Right kidney (tissue), 1 donor: ENCODE measurements around the gene ZBTB7C.

Experiments used
- DNase-seq: peaks from one replicate; pipeline ENCODE4 v3.0.0-alpha.2; 2016

ZBTB7C gene

GRCh38 chr18:48058486-48058885 lies 350.7 kb downstream of the ZBTB7C start:
- DNase-seq, result no peak

GRCh38 chr18:48057018-48057417 lies 352.2 kb downstream of the ZBTB7C start:
- DNase-seq, result no peak

DNA sequence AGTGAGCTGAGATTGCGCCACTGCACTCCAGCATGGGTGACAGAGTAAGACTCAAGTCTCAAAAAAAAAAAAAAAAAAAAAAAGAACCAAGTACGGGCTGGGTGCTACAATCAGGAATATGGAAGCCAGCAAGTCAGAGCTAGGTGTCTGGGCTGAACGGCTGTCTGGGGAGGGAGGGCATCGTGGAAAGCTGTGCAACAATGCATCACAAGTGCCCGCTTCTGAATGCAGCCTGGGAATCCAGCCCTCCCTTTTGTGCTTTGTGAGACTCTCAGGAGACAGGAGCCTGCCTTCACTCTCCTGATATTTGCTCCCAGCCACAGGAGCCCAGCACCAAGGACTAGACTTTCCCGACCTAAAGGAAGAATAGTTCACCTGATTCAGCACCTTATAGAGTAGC lies 353.8 kb downstream of the ZBTB7C start:
- DNase-seq, result no peak

- DNase-seq, result peak; percentile 55
Measured at GRCh38 chr18:48053881-48054816, 355.0 kb downstream of the ZBTB7C start.

DNA sequence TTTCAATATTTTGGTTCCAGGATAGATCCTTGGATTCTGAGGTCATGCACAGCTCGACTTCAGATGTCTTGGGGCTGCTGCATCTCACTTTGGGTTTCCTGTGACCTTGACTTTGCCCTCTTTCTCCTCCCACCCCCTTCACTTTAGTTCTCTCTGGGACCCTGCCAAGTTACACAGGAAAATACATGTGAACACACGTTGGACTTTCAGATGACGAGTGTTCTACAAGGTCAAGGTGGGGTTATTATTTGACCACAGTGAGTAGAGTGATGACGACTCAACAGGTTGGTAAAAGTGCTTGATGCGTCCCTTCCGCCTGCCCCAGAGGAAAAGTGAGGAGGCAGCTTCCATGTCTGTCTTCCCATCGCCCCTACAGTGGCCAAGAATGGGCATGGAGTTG lies 356.3 kb downstream of the ZBTB7C start:
- no peak for DNase-seq

- no peak for DNase-seq
Measured at GRCh38 chr18:48051945-48052840, 357.0 kb downstream of the ZBTB7C start.

GRCh38 chr18:48050176-48050575 lies 359.0 kb downstream of the ZBTB7C start:
- DNase-seq, result no peak

GRCh38 chr18:48049757-48050156 lies 359.4 kb downstream of the ZBTB7C start:
- no peak for DNase-seq

- DNase-seq, result no peak
Measured at GRCh38 chr18:48048251-48048650, 360.9 kb downstream of the ZBTB7C start.

- DNase-seq, result no peak
Measured at GRCh38 chr18:48046843-48047242, 362.3 kb downstream of the ZBTB7C start.

DNA sequence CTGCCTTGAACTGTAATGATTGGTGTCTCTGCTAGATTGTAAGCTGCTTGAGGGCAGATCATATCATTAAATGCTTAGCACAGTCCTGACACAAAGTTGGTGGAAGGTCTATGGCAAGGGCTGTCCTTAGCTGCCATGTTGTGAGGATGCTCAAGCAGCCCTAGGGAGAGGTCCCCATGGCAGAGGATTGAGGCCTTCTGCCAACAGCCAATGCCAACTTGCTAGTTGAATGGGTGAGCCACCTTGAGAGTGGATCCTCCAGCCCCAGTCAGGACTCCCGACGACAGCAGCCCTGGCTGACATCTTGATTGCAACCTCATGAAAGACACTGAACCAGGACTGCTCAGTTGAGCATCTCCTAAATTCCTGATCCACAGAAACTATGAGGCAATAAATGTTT lies 363.4 kb downstream of the ZBTB7C start:
- DNase-seq, result no peak

DNA sequence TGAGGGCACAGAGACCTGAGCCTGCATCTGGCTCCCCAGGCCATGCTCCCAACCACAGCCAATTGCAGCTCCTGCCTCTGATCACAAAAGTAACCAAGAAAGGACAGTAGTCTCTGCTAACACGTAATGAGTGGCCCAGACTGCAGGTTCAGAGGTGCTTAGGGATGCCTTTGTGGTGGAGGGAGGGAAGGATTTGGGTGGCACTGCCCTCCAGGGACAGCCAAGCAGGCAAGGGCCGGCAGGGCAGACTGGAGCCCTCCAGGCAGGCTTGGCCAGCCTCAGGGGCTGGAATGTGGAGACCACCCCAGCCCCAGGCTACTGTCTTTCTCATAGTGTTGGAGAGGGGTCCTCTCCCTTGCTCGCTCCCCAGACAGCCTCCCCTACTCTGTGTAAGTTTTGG lies 364.2 kb downstream of the ZBTB7C start:
- no peak for DNase-seq

DNA sequence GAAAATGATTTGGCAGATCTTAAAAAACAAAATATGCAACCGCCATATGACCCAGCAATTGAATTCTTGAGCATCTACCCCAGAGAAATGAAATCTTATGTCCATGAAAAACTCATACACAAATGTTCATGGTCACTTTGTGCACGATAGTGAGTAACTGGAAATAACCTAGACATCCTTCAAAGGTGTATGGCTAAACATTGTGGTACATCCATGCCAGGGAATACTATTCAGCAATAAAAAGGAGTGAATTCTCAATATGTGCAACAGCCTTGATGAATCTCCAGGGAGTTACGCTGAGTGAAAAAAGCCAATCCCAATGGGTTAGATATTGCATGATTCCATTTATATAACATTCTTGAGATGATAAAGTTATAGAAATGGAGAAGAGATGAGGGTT lies 366.0 kb downstream of the ZBTB7C start:
- DNase-seq, result no peak

- DNase-seq, result no peak
Measured at GRCh38 chr18:48042431-48042830, 366.8 kb downstream of the ZBTB7C start.

DNA sequence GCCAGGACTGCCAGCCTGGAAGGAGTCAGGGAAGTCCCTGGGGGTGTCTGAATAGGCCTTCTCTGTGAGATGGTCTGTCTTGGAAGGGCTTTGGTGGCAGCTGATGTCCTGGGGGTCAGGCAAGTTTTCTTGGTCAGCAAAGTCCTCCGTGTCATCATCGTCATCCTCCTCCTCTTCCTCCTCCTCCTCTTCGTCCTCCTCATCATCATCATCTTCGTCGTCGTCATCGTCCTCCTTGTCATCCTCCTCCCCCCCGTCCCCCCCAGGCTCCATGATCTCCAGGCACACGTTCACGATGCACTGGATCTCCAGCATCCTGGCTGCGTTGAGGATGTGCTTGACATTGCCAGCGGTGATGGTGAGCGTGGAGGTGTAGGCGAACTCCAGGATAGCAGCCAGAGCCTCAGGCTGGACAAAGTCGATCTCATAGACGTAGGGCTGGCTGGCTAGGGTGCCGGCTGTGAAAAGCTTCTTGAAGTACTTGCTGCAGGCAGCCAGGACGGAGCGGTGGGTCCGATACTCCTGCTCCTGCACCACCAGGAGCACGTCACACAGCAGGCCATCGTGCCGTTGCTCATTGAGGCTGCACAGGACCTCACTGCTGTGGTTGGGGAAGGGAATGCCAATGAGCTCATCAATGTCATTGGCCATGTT lies 368.6 kb downstream of the ZBTB7C start:
- DNase-seq, result no peak

- no peak for DNase-seq
Measured at GRCh38 chr18:48039769-48040215, 369.4 kb downstream of the ZBTB7C start.

DNA sequence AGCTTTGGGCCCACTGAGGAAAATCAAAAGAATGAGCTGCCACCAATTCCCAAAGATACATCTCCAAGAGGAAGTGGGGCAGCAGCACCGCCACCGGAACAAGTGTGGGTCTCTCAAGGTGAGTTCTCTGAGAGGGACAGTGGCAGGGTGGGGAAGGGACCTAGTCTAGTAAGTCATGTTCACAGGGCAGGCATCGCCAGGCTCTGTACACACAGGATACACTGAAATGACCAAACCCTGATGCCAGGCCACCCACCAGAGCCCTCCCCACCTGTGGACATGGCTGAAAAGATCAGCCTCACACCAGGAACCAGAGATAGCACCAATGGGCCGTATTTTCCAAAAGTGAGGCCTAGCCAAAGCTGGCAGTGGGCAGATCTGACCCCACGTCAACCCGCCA lies 370.5 kb downstream of the ZBTB7C start:
- no peak for DNase-seq

DNA sequence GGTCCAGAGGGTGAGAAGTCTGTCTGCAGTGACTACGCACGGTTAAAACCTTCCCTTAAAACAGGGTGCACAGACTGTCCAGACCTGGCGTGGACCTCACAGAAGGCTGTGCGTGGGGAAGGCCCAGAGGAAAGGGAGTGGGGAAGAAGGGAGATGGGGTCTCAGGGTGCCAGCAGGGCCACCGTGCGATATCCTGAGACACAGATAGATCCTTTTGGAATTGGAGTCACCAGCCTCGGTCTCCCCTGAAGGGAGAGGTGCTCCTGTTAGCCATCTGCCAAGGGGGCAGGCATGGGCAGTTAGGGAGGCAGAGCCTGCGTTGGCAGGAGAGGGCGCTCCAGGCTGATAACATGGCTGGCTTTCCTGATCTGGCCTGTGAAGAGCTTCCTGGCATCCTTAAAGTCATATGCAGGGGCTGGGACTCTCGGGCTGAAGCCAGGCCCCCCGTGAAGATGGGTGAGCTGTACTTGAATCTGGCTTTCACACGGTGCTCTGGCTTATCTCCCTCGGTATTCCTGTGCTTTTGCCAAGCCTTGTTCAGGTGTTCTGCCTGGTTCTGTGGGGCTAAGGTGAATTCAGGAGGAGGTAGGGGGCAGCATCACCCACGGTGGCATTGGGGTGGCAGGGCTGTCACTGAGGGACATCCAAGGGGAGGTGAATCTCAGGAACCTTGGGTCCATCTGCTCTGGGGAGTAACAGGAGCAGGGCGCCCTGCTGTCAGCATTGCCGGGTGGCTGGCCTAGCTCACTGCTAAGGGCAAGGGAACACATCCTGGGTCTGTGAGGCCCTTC lies 371.5 kb downstream of the ZBTB7C start:
- peak; percentile 58 for DNase-seq

DNA sequence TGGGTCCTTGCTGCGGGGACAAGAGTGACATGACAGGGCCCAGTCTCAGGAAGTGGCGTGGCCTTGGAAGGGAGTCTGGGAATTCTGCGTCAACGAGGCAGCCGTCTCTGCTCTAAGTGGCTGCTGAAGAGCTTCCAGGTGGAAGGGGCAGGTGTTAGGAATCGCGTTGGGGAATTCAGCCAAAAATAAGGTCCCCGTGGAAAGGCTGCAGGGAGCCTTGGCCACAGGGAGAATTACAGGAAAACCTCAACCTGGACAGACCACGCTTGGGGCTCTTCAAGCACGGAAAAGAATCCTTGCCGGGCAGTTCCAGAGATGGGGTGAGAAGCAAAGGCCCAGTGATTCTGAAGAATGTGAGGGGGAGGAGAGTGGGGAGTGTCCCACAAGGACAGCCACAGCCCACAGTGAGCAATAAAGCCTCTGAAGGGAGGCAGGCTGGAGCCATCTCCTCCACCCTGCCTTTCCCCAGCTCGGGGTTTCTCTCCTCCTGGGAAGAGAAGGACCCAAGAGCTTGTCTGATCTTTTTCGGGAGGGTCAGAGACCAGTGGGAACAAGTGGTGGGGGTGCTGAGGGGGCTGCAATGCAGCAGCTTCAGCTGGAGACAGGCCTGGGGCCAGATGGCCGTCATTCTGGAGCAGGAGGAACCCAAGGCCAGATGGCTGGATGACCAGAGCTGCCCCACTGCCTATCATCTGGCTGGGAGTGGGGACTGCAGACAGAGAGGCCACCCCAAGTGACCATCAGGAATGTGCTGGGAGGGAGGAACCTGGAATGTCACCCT lies 372.4 kb downstream of the ZBTB7C start:
- peak; percentile 74 for DNase-seq

- no peak for DNase-seq
Measured at GRCh38 chr18:48036226-48036625, 373.0 kb downstream of the ZBTB7C start.

- no peak for DNase-seq
Measured at GRCh38 chr18:48035556-48035860, 373.7 kb downstream of the ZBTB7C start.
